AG09309 (cell line): ENCODE data around the gene NREP.

Experiments
- DNase-seq: peaks from one replicate; pipeline ENCODE4 v3.0.0-alpha.2; 2010; ENCODE audit warnings: low read depth
- H3K4me3 ChIP-seq: 2 replicates; pipeline ENCODE4 v1.5.1; 2011; ENCODE audit warnings: mild to moderate bottlenecking, low read depth, low read length, moderate library complexity; ENCODE audit not compliant: control insufficient read depth
- CTCF ChIP-seq: IDR thresholded peaks from 2 replicates; pipeline ENCODE4 v1.5.1; 2011; ENCODE audit warnings: mild to moderate bottlenecking, low read depth, low read length, inconsistent platforms; ENCODE audit not compliant: insufficient read depth, control insufficient read depth; ENCODE audit errors: missing control alignments

NREP gene

GRCh38 chr5:111681414-111682120 lies 75.4 kb downstream of the NREP start:
- no peak for TF ChIP-seq CTCF
- H3K4me3 ChIP-seq, result no peak overlapping the region
- no peak for DNase-seq

GRCh38 chr5:111680737-111681413 lies 76.1 kb downstream of the NREP start:
- peak; percentile 89 for DNase-seq
- H3K4me3 ChIP-seq, result no peak overlapping the region
- TF ChIP-seq CTCF, result no peak

- no peak overlapping the region for H3K4me3 ChIP-seq
- no peak for TF ChIP-seq CTCF
- no peak for DNase-seq
These were observed 77.4 kb downstream of the NREP start for GRCh38 chr5:111679611-111680010.
